HepG2 (cell line): Measurements from ENCODE around the gene DMRT3. TPM values are rescaled to one million over a fixed set of nuclear protein-coding genes. Genes with fewer than 3 reads are reported as not detected.

Experiments
- ATAC-seq: fragments of 200-7000 bp; cut with Tn5 transposase; 3 replicates; pipeline ENCODE4 v1.9.1; 2020; ENCODE audit warnings: mild to moderate bottlenecking, moderate library complexity
- BruUV-seq: library from RNA; stranded (reverse); fragments of 400-500 nt; replicated peaks from 2 replicates; lab custom pipeline; 2021; lab: Mats Ljungman, UMichigan
- CTCF ChIA-PET: fragments of 300-600 bp; formaldehyde crosslinking; extraction: SDS; loops from one replicate; lab custom pipeline; 2021; ENCODE audit warnings: low total read pairs, inconsistent platforms, low intra/inter-chr PET ratio; lab: Yijun Ruan, JAX
- POLR2A ChIA-PET: fragments of 350-600 bp; sonication (Branson Sonifier 250); formaldehyde crosslinking; loops from one replicate; lab custom pipeline; 2020; ENCODE audit warnings: antibody characterized with exemption, inconsistent platforms; lab: Yijun Ruan, JAX
- DNase-seq: peaks from one replicate; pipeline ENCODE4 v3.0.0-alpha.2; 2015; ENCODE audit warnings: low spot score
- FAIRE-seq: peaks from 3 replicates; lab custom pipeline; 2011; peaks lifted over from hg19 to GRCh38; lab: Jason Lieb, UNC
- H2AFZ ChIP-seq: one replicate; pipeline ENCODE4 v1.6.1; 2011; ENCODE audit warnings: low read length, inconsistent platforms
- H3K27ac ChIP-seq: fragments of 300-600 bp; 3 replicates; pipeline ENCODE4 v1.8.0; 2011; ENCODE audit warnings: mixed run types, mild to moderate bottlenecking, mixed read lengths, low read length, inconsistent platforms; ENCODE audit not compliant: insufficient read depth; ENCODE audit errors: extremely low read length
- H3K27me3 ChIP-seq, 2 experiments: fragments of 200-600 bp in 1 of 2; 2 replicates in 1 of 2; 3 replicates in 1 of 2; pipeline versions ENCODE4 v1.6.0 to v1.8.0; 2011; ENCODE audit warnings: low read length in 2 of 2, mild to moderate bottlenecking in 2 of 2, moderate library complexity in 2 of 2, inconsistent platforms in 1 of 2; ENCODE audit not compliant: insufficient read depth in 2 of 2, control insufficient read depth in 1 of 2
- H3K36me3 ChIP-seq, 2 experiments: fragments of 200-600 bp in 1 of 2; replicated peaks in 1 of 2; 2 replicates in 1 of 2; 3 replicates in 1 of 2; pipeline versions ENCODE4 v1.5.1 to v1.8.0; 2011; ENCODE audit warnings: low read length in 2 of 2, inconsistent platforms in 1 of 2; ENCODE audit not compliant: insufficient read depth in 2 of 2, control insufficient read depth in 1 of 2
- H3K4me1 ChIP-seq: 2 replicates; pipeline ENCODE4 v1.5.1; 2012; ENCODE audit warnings: low read length, inconsistent platforms; ENCODE audit not compliant: insufficient read depth
- H3K4me2 ChIP-seq: 2 replicates; pipeline ENCODE4 v1.6.0; 2011; ENCODE audit warnings: low read depth, low read length, inconsistent platforms
- H3K4me3 ChIP-seq, 3 experiments: fragments of 200-600 bp in 1 of 3; sonication (generic), shearing (Covaris generic) in 1 of 3; replicated peaks in 1 of 3; 2 replicates each; pipeline ENCODE4 v1.5.1; 2011 to 2016; ENCODE audit warnings: low read length in 3 of 3, inconsistent platforms in 2 of 3, low read depth in 2 of 3, mild to moderate bottlenecking in 2 of 3, control low read depth in 1 of 3, mixed read lengths in 1 of 3; ENCODE audit not compliant: insufficient read depth in 1 of 3
- H3K79me2 ChIP-seq: one replicate; pipeline ENCODE4 v1.6.1; 2011; ENCODE audit warnings: low read length, inconsistent platforms; ENCODE audit not compliant: insufficient read depth
- H3K9ac ChIP-seq: 2 replicates; pipeline ENCODE4 v1.6.0; 2011; ENCODE audit warnings: mild to moderate bottlenecking, low read depth, low read length, inconsistent platforms; ENCODE audit not compliant: insufficient read depth
- H3K9me3 ChIP-seq: 2 replicates; pipeline ENCODE4 v1.5.1; 2012; ENCODE audit warnings: mild to moderate bottlenecking, low read length
- H4K20me1 ChIP-seq: 2 replicates; pipeline ENCODE4 v1.6.0; 2011; ENCODE audit warnings: inconsistent platforms, mild to moderate bottlenecking, low read length, moderate library complexity; ENCODE audit not compliant: insufficient read depth
- BCLAF1 ChIP-seq: fragments of 450-650 bp; IDR thresholded peaks from 2 replicates; pipeline ENCODE4 v1.6.1; 2017; ENCODE audit warnings: mild to moderate bottlenecking
- CBFB ChIP-seq: sonication (generic); formaldehyde crosslinking; IDR thresholded peaks from 2 replicates; pipeline ENCODE4 v1.4.0; 2020; ENCODE audit warnings: missing genetic modification reagents
- CHCHD3 ChIP-seq: sonication (generic); formaldehyde crosslinking; IDR thresholded peaks from 2 replicates; pipeline ENCODE4 v1.8.0; 2022; ENCODE audit warnings: mild to moderate bottlenecking, missing genetic modification reagents, moderate library complexity
- CTCF ChIP-seq: sonication (generic); formaldehyde crosslinking; IDR thresholded peaks from 2 replicates; pipeline ENCODE4 v1.5.0; 2020; ENCODE audit warnings: mild to moderate bottlenecking, missing genetic modification reagents, moderate library complexity
- FOXO1 ChIP-seq: sonication (generic); formaldehyde crosslinking; IDR thresholded peaks from 2 replicates; pipeline ENCODE4 v1.4.0; 2020; ENCODE audit warnings: missing genetic modification reagents
- FOXP4 ChIP-seq: sonication (generic); formaldehyde crosslinking; IDR thresholded peaks from 2 replicates; pipeline ENCODE4 v1.4.0; 2020; ENCODE audit warnings: missing genetic modification reagents
- GPBP1L1 ChIP-seq: sonication (generic); formaldehyde crosslinking; IDR thresholded peaks from 2 replicates; pipeline ENCODE4 v1.5.0; 2020; ENCODE audit warnings: mild to moderate bottlenecking, missing genetic modification reagents
- MXD3 ChIP-seq: IDR thresholded peaks from 2 replicates; pipeline ENCODE4 v1.6.1; 2016; ENCODE audit warnings: mild to moderate bottlenecking, missing biosample characterization, missing genetic modification reagents
- NONO ChIP-seq, 2 experiments: fragments of 450-650 bp in 1 of 2; sonication (generic) in 1 of 2; formaldehyde crosslinking in 1 of 2; IDR thresholded peaks in 1 of 2; conservative IDR thresholded peaks in 1 of 2; 2 replicates each; pipeline versions ENCODE4 v1.6.1 to v1.8.0; 2017 to 2022; ENCODE audit warnings: mild to moderate bottlenecking in 1 of 2, missing genetic modification reagents in 1 of 2, moderate library complexity in 1 of 2
- RFX3 ChIP-seq: IDR thresholded peaks from 2 replicates; pipeline ENCODE4 v1.6.1; 2016; ENCODE audit warnings: missing biosample characterization, missing genetic modification reagents
- ZNF468 ChIP-seq: sonication (generic); formaldehyde crosslinking; IDR thresholded peaks from 2 replicates; pipeline ENCODE4 v1.8.0; 2022; ENCODE audit warnings: mild to moderate bottlenecking, moderate library complexity, missing genetic modification reagents
- ZNF501 ChIP-seq: sonication (generic); formaldehyde crosslinking; IDR thresholded peaks from 2 replicates; pipeline ENCODE4 v1.5.1; 2020; ENCODE audit warnings: mild to moderate bottlenecking, moderate library complexity, missing genetic modification reagents
- WGBS: methylation state at CpG from one replicate; pipeline ENCODE4 v1.1.6; 2017; ENCODE audit warnings: low lambda C conversion rate; 5-methylcytosine and 5-hydroxymethylcytosine counted together
- in situ Hi-C: cut with HindIII; loops from 2 replicates; pipeline ENCODE4 v1.10.0; 2017; ENCODE audit warnings: low pct_unique_long_range_greater_than_20kb; ENCODE audit not compliant: extremely low pct_ligation_motif_present
- intact Hi-C: fragments of 100-400 bp; cut with micrococcal nuclease; formaldehyde crosslinking; loops from one replicate; pipeline ENCODE4 v1.10.0; 2022; ENCODE audit not compliant: unreplicated experiment
- polyA plus RNA-seq, 8 experiments: library from polyadenylated mRNA; depleted of rRNA in 3 of 8; stranded (reverse) in 7 of 8; unstranded in 1 of 8; fragments of >200 nt; fragmentation: Illumina TruSeq in 4 of 8; extraction: Trizol in 4 of 8; gene quantifications; 2 replicates each; pipeline versions ENCODE4 v1.2.1 to v1.2.3, GENCODE V29; 2011 to 2016; ENCODE audit warnings: low read depth in 4 of 8, missing spikeins in 1 of 8, mixed read lengths in 1 of 8; ENCODE audit not compliant: insufficient read depth in 1 of 8
- total RNA-seq, 5 experiments: library from RNA; depleted of rRNA; stranded (reverse); fragments of >200 nt; fragmentation: Illumina TruSeq; extraction: Trizol; gene quantifications; 2 replicates each; pipeline ENCODE4 v1.2.3, GENCODE V29; 2016; ENCODE audit warnings: low read depth in 1 of 5

Gene DMRT3
- total and polyA plus RNA-seq, 2 of the 13 experiments (the other 11 are each of a cell fraction or from before 2014, with no cell fraction given): not detected

- H3K4me1 ChIP-seq: no peaks in the 10 kb centered on the region
- no peak overlapping the region for H3K27ac ChIP-seq
- BruUV-seq: no TSS peak
- ATAC-seq (no peak), FAIRE-seq (no peak), DNase-seq (no peak)
- TF ChIP-seq ZNF501: no peak
- TF ChIP-seq RFX3 (CRISPR knock-in tag): no peak
- no peak for TF ChIP-seq GPBP1L1 (CRISPR knock-in tag)
- no peak for TF ChIP-seq CHCHD3
- no peak for TF ChIP-seq FOXO1
- no peak for TF ChIP-seq CBFB (CRISPR knock-in tag)
- no peak for TF ChIP-seq MXD3 (CRISPR knock-in tag)
- TF ChIP-seq ZNF468 (CRISPR knock-in tag): no peak
- TF ChIP-seq FOXP4 (CRISPR knock-in tag): no peak
- TF ChIP-seq BCLAF1: no peak
- no peak for TF ChIP-seq CTCF (CRISPR knock-in tag)
- no peak for TF ChIP-seq NONO (IDR thresholded peaks at IDR 0.05)
- TF ChIP-seq NONO (CRISPR knock-in tag; conservative IDR thresholded peaks at IDR 0.05): no peak
- peaks cover 3 to 45% of the 10 kb centered on the region in 2 experiments; a peak in 4 of 5 replicates for H3K27me3 ChIP-seq
- no peak overlapping the region for H3K4me2 ChIP-seq
- CTCF ChIA-PET: no interaction called here
- in situ Hi-C loops (no loop called here), intact Hi-C loops (no loop called here)
- WGBS: 2% methylated on average over 6 of the region's 6 CpGs
- no peaks in the 10 kb centered on the region for H3K79me2 ChIP-seq
- POLR2A ChIA-PET: no interaction called here
- H3K9ac ChIP-seq: no peak overlapping the region
- H2AFZ ChIP-seq: no peak overlapping the region
- no peaks in the 10 kb centered on the region for H3K36me3 ChIP-seq
- no peak overlapping the region for H3K4me3 ChIP-seq
- H3K9me3 ChIP-seq: no peaks in the 10 kb centered on the region
- H4K20me1 ChIP-seq: no peaks in the 10 kb centered on the region
Observed at GRCh38 chr9:967436-967835, 9.0 kb upstream of the DMRT3 start.
